Spleen (tissue), 11 donors: Measurements from ENCODE around the gene CHID1. TPM values are rescaled to one million over a fixed set of nuclear protein-coding genes. Genes with fewer than 3 reads are reported as not detected.
A peak's percentile ranks its signal among the peaks of the same experiment; 100 is the strongest.

Source experiments
- DNase-seq: peaks from one replicate; pipeline ENCODE4 v3.0.0-alpha.2; 2020
- H3K27ac ChIP-seq, 8 donors: fragments of 200-600 bp; sonication (generic) in 7 of 8; 1 replicate in 4 of 8; 2 replicates in 4 of 8; pipeline versions ENCODE4 v1.5.0 to v1.8.0; 2016 to 2021; ENCODE audit warnings: inconsistent platforms in 4 of 8, mild to moderate bottlenecking in 4 of 8, moderate library complexity in 1 of 8
- H3K27me3 ChIP-seq, 7 donors: fragments of 200-600 bp; sonication (generic) in 6 of 7; replicated peaks in 1 of 7; 1 replicate in 4 of 7; 2 replicates in 3 of 7; pipeline versions ENCODE4 v1.5.0 to v1.8.0; 2016 to 2021; ENCODE audit warnings: inconsistent platforms in 3 of 7, mild to moderate bottlenecking in 1 of 7
- H3K36me3 ChIP-seq, 6 donors: fragments of 200-600 bp; sonication (generic) in 5 of 6; 1 replicate in 4 of 6; 2 replicates in 2 of 6; pipeline versions ENCODE4 v1.5.0 to v1.8.0; 2016 to 2021; ENCODE audit warnings: inconsistent platforms in 2 of 6
- H3K4me1 ChIP-seq, 6 donors: fragments of 200-600 bp; sonication (generic) in 5 of 6; 1 replicate in 3 of 6; 2 replicates in 3 of 6; pipeline versions ENCODE4 v1.5.0 to v1.8.0; 2016 to 2021; ENCODE audit warnings: inconsistent platforms in 3 of 6
- H3K4me3 ChIP-seq, 8 donors: fragments of 200-600 bp; sonication (generic) in 7 of 8; 1 replicate in 4 of 8; 2 replicates in 4 of 8; pipeline versions ENCODE4 v1.5.0 to v1.8.0; 2016 to 2021; ENCODE audit warnings: inconsistent platforms in 4 of 8, mild to moderate bottlenecking in 4 of 8, moderate library complexity in 2 of 8
- H3K9me3 ChIP-seq, 8 donors: fragments of 200-600 bp; sonication (generic) in 7 of 8; 1 replicate in 4 of 8; 2 replicates in 4 of 8; pipeline versions ENCODE4 v1.5.0 to v1.8.0; 2016 to 2021; ENCODE audit warnings: inconsistent platforms in 4 of 8
- POLR2A ChIP-seq, 3 donors: fragments of 450-650 bp; IDR thresholded peaks; one replicate each; pipeline ENCODE4 v1.5.1; 2017; ENCODE audit warnings: antibody characterized with exemption in 3 of 3, mild to moderate bottlenecking in 1 of 3
- POLR2AphosphoS5 ChIP-seq, 3 donors: sonication (generic); formaldehyde crosslinking; IDR thresholded peaks; one replicate each; pipeline ENCODE4 v1.5.1; 2017; ENCODE audit warnings: antibody characterized with exemption in 3 of 3
- WGBS, 5 donors: extraction: QIAGEN DNeasy Blood & Tissue Kit in 3 of 5; methylation state at CpG; one replicate each; pipeline versions ENCODE4 v1.1.5 to v1.1.7; 2013 to 2018; 5-methylcytosine and 5-hydroxymethylcytosine counted together
- intact Hi-C: fragments of 100-400 bp; cut with DNase I; formaldehyde crosslinking; loops from one replicate; pipeline ENCODE4 v1.15.0; 2023; ENCODE audit warnings: low total_unique reads
- polyA plus RNA-seq, 3 donors: library from polyadenylated mRNA; stranded (reverse); fragments of 200-250 nt; gene quantifications; one replicate each; pipeline ENCODE4 v1.2.1, GENCODE V29; 2013
- total RNA-seq, 7 donors: library from RNA; depleted of rRNA in 3 of 7; stranded (reverse); fragments of >200 nt in 3 of 7; fragmentation: NEBNext Ultra II Directional in 4 of 7; extraction: Animal tissue kit (Norgen Biotek cat#: 25700) in 4 of 7; gene quantifications; one replicate each; pipeline versions ENCODE4 v1.1.0 to v1.2.1, GENCODE V29; 2016 to 2021
- TF ChIP-seq, protein P1 (sequence below), 11 experiments: fragments of 200-600 bp in 7 of 11; fragments of 450-650 bp in 4 of 11; sonication (generic) in 4 of 11; IDR thresholded peaks in 8 of 11; conservative IDR thresholded peaks in 3 of 11; 1 replicate in 7 of 11; 2 replicates in 4 of 11; pipeline versions ENCODE4 v1.4.0 to v1.8.0; 2016 to 2021; ENCODE audit warnings: antibody characterized with exemption in 11 of 11, inconsistent platforms in 4 of 11, mild to moderate bottlenecking in 1 of 11
- donor health status: healthy with polysubstance abuse.
- donor health status: DM: no; HTN: no; CAD: no; lungs with moderate emphysema.
- donor health status: DM: no; HTN: no; CAD: no.
- donor health status: Bipolar disorder and iron deficiency.
- donor health status: healthy.
- donor health status: DM: no; HTN: no; CAD: no.
- donor health status: DM: yes; HTN: yes; CAD: no.

CHID1 gene
- total and polyA plus RNA-seq, 10 donors = 37.2 to 218 (median 117) TPM

- H3K9me3 ChIP-seq = no peaks in the 10 kb centered on the region
- H3K4me3 ChIP-seq = no peak overlapping the region
- peaks cover 0 to 34% (median 10%) of the 10 kb centered on the region in 6 donors for H3K4me1 ChIP-seq
- 90 to 92% (median 91%) methylated on average over 15 to 17 of the region's 17 CpGs for WGBS, 5 donors
- DNase-seq = no peak
- peak overlapping the region in 1 of 8 donors; percentile 34 for H3K27ac ChIP-seq
- peaks cover 0 to 65% (median 26%) of the 10 kb centered on the region in 6 donors for H3K36me3 ChIP-seq
- TF ChIP-seq POLR2AphosphoS5 (IDR thresholded peaks at IDR 0.05) (no peak), POLR2A (IDR thresholded peaks at IDR 0.05) (no peak)
- TF ChIP-seq, protein P1, sequence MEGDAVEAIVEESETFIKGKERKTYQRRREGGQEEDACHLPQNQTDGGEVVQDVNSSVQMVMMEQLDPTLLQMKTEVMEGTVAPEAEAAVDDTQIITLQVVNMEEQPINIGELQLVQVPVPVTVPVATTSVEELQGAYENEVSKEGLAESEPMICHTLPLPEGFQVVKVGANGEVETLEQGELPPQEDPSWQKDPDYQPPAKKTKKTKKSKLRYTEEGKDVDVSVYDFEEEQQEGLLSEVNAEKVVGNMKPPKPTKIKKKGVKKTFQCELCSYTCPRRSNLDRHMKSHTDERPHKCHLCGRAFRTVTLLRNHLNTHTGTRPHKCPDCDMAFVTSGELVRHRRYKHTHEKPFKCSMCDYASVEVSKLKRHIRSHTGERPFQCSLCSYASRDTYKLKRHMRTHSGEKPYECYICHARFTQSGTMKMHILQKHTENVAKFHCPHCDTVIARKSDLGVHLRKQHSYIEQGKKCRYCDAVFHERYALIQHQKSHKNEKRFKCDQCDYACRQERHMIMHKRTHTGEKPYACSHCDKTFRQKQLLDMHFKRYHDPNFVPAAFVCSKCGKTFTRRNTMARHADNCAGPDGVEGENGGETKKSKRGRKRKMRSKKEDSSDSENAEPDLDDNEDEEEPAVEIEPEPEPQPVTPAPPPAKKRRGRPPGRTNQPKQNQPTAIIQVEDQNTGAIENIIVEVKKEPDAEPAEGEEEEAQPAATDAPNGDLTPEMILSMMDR (IDR thresholded peaks at IDR 0.05 in 8 of 11, conservative IDR thresholded peaks at IDR 0.05 in 3 of 11) = no peak
- intact Hi-C loops = no loop called here
- no peaks in the 10 kb centered on the region for H3K27me3 ChIP-seq
These were observed 42.2 kb downstream of the CHID1 start for GRCh38 chr11:868394-868793.

GRCh38 chr11:867856-868358, 42.7 kb downstream of the CHID1 start:
- no peak for DNase-seq
- 72 to 86% (median 82%) methylated on average over 8 of the region's 8 CpGs for WGBS, 5 donors
- H3K27me3 ChIP-seq = no peaks in the 10 kb centered on the region
- no peaks in the 10 kb centered on the region for H3K9me3 ChIP-seq
- intact Hi-C loops = no loop called here
- H3K4me1 ChIP-seq = peaks cover 0 to 34% (median 10%) of the 10 kb centered on the region in 6 donors
- no peak overlapping the region for H3K4me3 ChIP-seq
- TF ChIP-seq POLR2A (IDR thresholded peaks at IDR 0.05) (no peak), POLR2AphosphoS5 (IDR thresholded peaks at IDR 0.05) (peak in 1 of 3 donors; percentile 15)
- TF ChIP-seq, protein P1 (IDR thresholded peaks at IDR 0.05 in 8 of 11, conservative IDR thresholded peaks at IDR 0.05 in 3 of 11) = no peak
- H3K27ac ChIP-seq = peak overlapping the region in 1 of 8 donors; percentile 34
- peaks cover 0 to 70% (median 26%) of the 10 kb centered on the region in 6 donors for H3K36me3 ChIP-seq

GRCh38 chr11:866481-866880, 44.1 kb downstream of the CHID1 start:
- TF ChIP-seq POLR2AphosphoS5 (IDR thresholded peaks at IDR 0.05) = peak in 2 of 3 donors; percentile 27 to 59
- TF ChIP-seq, protein P1 (IDR thresholded peaks at IDR 0.05 in 8 of 11, conservative IDR thresholded peaks at IDR 0.05 in 3 of 11) = no peak

GRCh38 chr11:865462-866430, 44.9 kb downstream of the CHID1 start:
- DNase-seq = no peak
- no peak overlapping the region for H3K4me3 ChIP-seq
- peaks cover 0 to 44% (median 16%) of the 10 kb centered on the region in 6 donors for H3K4me1 ChIP-seq
- no peaks in the 10 kb centered on the region for H3K27me3 ChIP-seq
- peaks cover 0 to 77% (median 26%) of the 10 kb centered on the region in 6 donors for H3K36me3 ChIP-seq
- no peaks in the 10 kb centered on the region for H3K9me3 ChIP-seq
- intact Hi-C loops = no loop called here
- 76 to 83% (median 77%) methylated on average over 22 to 41 of the region's 41 CpGs for WGBS, 5 donors
- TF ChIP-seq, protein P1 (IDR thresholded peaks at IDR 0.05 in 8 of 11, conservative IDR thresholded peaks at IDR 0.05 in 3 of 11) = no peak
- no peak for TF ChIP-seq POLR2A (IDR thresholded peaks at IDR 0.05)
- TF ChIP-seq POLR2AphosphoS5 (IDR thresholded peaks at IDR 0.05) = peak; percentile 25 to 49 (median 27)
- H3K27ac ChIP-seq = peak overlapping the region in 5 of 8 donors; percentile 26 to 57 (median 51)

More at GRCh38 chr11:866481-866880, 44.1 kb downstream of the CHID1 start:
- H3K27ac ChIP-seq = peak overlapping the region in 5 of 8 donors; percentile 26 to 57 (median 51)
- H3K9me3 ChIP-seq = no peaks in the 10 kb centered on the region
- no peak overlapping the region for H3K4me3 ChIP-seq
- intact Hi-C loops = no loop called here
- H3K4me1 ChIP-seq = peaks cover 0 to 42% (median 16%) of the 10 kb centered on the region in 6 donors
- no peak for DNase-seq
- 63 to 95% (median 80%) methylated on average over 8 to 14 of the region's 14 CpGs for WGBS, 5 donors
- H3K36me3 ChIP-seq = peaks cover 0 to 77% (median 26%) of the 10 kb centered on the region in 6 donors
- no peaks in the 10 kb centered on the region for H3K27me3 ChIP-seq
